BJ (cell line): Measurements from ENCODE around the gene SCART1. TPM values are rescaled to one million over a fixed set of nuclear protein-coding genes. Genes with fewer than 3 reads are reported as not detected.

Source experiments
- CTCF ChIA-PET: fragments of 350-600 bp; formaldehyde crosslinking; extraction: SDS; loops from one replicate; lab custom pipeline; 2021; ENCODE audit warnings: antibody characterized with exemption, inconsistent platforms; lab: Yijun Ruan, JAX
- POLR2A ChIA-PET: fragments of 300-600 bp; sonication (Branson Sonifier 250); formaldehyde crosslinking; extraction: SDS; loops from one replicate; lab custom pipeline; 2021; ENCODE audit warnings: antibody characterized with exemption; lab: Charles Lee
- DNase-seq: peaks from one replicate; pipeline ENCODE4 v3.0.0-alpha.2; 2011; ENCODE audit warnings: low read depth
- H3K27me3 ChIP-seq: 2 replicates; pipeline ENCODE4 v1.6.0; 2011; ENCODE audit warnings: low read length; ENCODE audit not compliant: control insufficient read depth, insufficient read depth
- H3K36me3 ChIP-seq: 2 replicates; pipeline ENCODE4 v1.5.1; 2011; ENCODE audit warnings: low read length; ENCODE audit not compliant: control insufficient read depth, insufficient read depth
- H3K4me3 ChIP-seq: 2 replicates; pipeline ENCODE4 v1.5.1; 2011; ENCODE audit warnings: low read depth, mild to moderate bottlenecking, control low read depth, low read length
- polyA plus RNA-seq: library from polyadenylated mRNA; depleted of rRNA; stranded (reverse); fragments of >200 nt; gene quantifications from 2 replicates; pipeline ENCODE4 v1.2.3, GENCODE V29; 2011
- TF ChIP-seq, protein P1 (sequence below): IDR thresholded peaks from 2 replicates; pipeline ENCODE4 v1.5.1; 2011; ENCODE audit warnings: low read depth, mild to moderate bottlenecking, control low read depth, inconsistent platforms, low read length, moderate library complexity; ENCODE audit not compliant: insufficient read depth

Gene SCART1
- polyA plus RNA-seq, 1 experiment: 1.3 TPM

DNA sequence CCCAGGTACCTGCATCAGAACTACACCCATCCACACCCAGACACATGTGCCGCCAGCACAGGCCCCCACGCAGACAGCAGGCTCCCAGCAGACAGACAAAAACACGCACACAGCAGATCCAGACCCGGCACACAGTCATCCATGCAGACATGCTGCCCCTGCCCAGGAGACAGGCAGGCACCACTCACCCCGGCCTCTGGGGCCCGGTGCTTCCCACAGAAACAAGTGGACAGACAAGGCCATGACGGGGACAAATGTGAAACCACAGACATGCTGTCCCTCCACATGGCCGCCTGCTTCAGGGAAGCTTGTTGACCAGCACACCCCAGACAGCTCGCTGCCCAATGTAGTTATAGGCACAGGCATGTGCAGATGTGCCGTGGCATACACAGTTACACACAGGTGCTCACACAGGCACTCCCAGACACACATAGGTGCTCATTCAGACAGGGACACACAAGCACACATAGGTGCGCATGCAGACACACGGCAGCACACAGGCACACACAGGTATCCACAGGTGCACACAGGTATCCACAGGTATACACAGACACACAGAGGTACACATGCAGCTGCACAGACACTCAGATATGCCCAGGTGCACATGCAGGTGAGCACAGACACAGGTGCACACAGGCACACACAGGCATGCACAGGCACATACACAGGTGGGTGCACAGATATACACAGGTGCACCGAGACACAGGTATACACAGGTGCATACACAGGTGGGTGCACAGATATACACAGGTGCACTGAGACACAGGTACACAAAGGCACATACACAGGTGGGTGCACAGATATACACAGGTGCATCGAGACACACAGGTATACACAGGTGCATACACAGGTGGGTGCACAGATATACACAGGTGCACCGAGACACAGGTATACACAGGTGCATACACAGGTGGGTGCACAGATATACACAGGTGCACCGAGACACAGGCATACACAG is 10.5 kb upstream of the SCART1 start:
- ChIA-PET POLR2A (no interaction called here), CTCF (interaction anchor here (0.6 kb wide), 1 partner anchor 9 kb away, joined by 3 read pairs; no protein-coding TSS in a partner anchor)
- H3K27me3 ChIP-seq: no peaks in the 10 kb centered on the region
- DNase-seq: no peak
- no peak overlapping the region for H3K4me3 ChIP-seq
- H3K36me3 ChIP-seq: no peaks in the 10 kb centered on the region
- TF ChIP-seq, protein P1, sequence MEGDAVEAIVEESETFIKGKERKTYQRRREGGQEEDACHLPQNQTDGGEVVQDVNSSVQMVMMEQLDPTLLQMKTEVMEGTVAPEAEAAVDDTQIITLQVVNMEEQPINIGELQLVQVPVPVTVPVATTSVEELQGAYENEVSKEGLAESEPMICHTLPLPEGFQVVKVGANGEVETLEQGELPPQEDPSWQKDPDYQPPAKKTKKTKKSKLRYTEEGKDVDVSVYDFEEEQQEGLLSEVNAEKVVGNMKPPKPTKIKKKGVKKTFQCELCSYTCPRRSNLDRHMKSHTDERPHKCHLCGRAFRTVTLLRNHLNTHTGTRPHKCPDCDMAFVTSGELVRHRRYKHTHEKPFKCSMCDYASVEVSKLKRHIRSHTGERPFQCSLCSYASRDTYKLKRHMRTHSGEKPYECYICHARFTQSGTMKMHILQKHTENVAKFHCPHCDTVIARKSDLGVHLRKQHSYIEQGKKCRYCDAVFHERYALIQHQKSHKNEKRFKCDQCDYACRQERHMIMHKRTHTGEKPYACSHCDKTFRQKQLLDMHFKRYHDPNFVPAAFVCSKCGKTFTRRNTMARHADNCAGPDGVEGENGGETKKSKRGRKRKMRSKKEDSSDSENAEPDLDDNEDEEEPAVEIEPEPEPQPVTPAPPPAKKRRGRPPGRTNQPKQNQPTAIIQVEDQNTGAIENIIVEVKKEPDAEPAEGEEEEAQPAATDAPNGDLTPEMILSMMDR: no peak

DNA sequence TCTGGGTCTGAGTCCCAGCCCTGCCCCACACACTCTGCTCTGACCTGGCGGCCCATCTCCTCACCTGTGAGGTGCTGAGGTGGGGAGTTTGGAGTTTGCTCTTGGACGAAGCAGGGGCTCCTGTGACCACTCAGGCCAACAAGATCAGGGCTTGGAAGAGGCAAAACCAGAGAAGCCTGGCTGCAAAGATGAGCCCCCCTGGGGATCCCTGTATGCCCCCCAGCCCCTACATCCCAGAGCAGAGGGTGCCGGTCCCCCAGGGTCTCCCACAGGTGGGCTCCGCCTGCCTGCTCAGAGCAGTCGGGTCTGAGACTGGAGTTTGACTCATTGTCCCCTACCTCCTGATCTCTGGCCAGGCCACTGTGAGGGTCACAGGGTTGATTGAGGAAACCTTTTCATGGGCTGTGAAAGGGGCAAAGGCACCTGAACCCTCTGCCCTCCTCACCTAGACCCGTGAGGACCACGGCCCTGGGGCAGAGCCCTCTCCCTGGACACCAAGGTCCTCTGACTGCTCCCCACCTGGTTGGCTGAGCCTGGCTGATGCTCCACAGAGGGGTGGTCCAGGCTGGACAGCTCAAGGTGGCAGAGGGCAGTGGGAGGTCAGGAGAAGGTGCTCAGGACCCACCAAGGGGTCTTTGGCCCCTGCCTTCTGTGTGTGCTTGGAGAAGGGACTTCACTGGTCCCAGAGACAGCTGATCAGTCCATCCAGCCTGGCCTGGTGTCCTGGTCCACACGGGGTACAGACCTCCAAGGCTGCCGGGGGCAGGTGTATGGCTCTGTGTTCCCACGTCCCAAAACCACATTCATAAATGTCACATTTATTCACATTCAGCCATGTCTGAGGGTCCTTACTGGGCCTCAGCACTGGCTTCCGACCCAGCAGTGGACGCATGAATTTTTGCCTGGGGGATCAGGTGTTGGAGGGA is 9.1 kb upstream of the SCART1 start:
- Histone ChIP-seq H3K36me3 (no peaks in the 10 kb centered on the region), H3K27me3 (no peaks in the 10 kb centered on the region), H3K4me3 (no peak overlapping the region)
- ChIA-PET POLR2A (no interaction called here), CTCF (no interaction called here)
- DNase-seq: no peak
- TF ChIP-seq, protein P1: no peak

DNA sequence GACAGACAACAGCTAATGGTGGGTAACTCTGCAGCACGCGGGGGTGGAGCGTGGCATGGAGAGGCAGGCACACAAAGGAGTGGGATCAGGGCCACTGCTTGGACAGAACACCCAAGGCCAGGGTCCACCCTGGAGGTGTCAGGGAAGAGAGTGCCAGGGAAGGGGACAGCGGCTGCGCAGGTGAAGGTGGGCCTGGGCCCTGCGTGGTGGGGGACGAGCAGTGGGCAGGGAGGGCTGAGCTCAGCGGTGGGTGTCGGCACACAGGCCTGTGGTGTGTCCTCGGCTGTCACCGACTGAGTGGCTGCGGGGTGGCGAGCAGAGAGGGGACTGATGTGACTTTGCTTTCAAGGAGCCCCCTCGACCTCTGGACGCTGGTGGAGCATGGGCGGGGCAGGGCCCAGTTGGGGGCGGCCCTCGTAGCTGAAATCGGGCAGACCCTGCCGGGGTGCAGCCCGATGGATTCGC is 8.4 kb upstream of the SCART1 start:
- no peaks in the 10 kb centered on the region for H3K36me3 ChIP-seq
- no peak for DNase-seq
- TF ChIP-seq, protein P1: no peak
- ChIA-PET POLR2A (no interaction called here), CTCF (no interaction called here)
- no peak overlapping the region for H3K4me3 ChIP-seq
- no peaks in the 10 kb centered on the region for H3K27me3 ChIP-seq

DNA sequence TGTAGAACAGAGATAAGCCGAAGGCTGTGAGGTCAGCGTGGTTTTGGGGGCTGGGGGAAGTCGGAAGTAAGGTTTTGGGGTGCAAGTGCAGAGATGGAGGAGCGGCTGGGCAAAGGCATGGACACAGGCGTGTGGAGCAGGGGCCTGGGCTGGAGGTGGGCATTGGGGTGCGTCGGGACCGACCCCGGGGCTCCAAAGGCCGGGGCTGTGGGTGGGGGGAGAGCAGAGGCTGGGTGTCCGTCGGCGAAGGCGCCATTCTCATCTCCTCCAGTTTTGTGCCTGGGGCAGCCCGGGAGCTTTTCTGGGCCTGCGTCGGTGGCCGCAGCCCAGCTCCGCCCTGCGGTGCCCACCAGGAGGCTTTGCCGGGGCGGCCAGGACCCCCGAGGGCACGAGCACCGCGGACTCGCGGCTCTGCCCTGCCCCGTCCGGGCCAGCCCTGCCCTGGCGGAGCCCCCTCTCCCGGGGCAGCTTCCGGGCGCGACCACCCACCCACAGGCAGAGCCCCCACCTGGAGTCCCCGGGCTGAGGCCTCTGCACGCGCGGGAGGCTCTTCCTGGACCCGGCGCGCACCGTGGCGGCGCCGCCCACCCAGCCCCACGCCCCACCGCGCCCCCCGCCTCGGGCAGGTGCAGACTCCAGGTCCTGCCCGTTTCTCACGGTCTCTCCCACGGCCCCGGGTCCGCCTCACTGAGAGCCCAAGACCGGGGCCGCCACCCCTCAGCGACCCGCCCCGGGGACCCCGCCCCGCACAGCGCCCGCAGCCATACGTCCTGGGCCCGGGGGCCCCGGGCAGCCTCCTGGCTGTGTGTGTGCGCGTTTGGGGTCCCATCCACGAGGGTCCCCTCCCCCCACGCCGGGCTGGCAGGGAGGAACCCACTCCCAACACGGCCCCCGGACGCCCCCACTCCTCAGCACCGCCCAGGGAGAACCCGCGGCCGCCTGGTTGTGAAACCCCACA is 7.7 kb upstream of the SCART1 start:
- CTCF ChIA-PET: no interaction called here
- no peaks in the 10 kb centered on the region for H3K36me3 ChIP-seq
- POLR2A ChIA-PET: no interaction called here

More for the DNA sequence above, 7.7 kb upstream of the SCART1 start:
- Histone ChIP-seq H3K4me3 (no peak overlapping the region), H3K27me3 (no peaks in the 10 kb centered on the region)
- no peak for DNase-seq
- TF ChIP-seq, protein P1: no peak
